SK-N-SH (cell line): ENCODE results near the gene PHYKPL. TPM values are rescaled to one million over a fixed set of nuclear protein-coding genes. Genes with fewer than 3 reads are reported as not detected.

Source experiments
- CTCF ChIA-PET: fragments of 300-600, 350-600 bp; formaldehyde crosslinking; extraction: SDS; loops from one replicate; lab custom pipeline; 2021; lab: Yijun Ruan, JAX
- POLR2A ChIA-PET: fragments of 350-600 bp; sonication (Branson Sonifier 250); formaldehyde crosslinking; extraction: SDS; loops from one replicate; lab custom pipeline; 2020; ENCODE audit warnings: antibody characterized with exemption, inconsistent platforms; lab: Yijun Ruan, JAX
- DNase-seq: peaks from one replicate; pipeline ENCODE4 v3.0.0; 2012
- H2AFZ ChIP-seq: fragments of 200-600 bp; sonication (generic); 2 replicates; pipeline ENCODE4 v1.8.1; 2016; ENCODE audit warnings: antibody characterized with exemption, mild to moderate bottlenecking, low read depth
- H3F3A ChIP-seq: fragments of 200-600 bp; sonication (generic); replicated peaks from 2 replicates; pipeline ENCODE3; 2016; ENCODE audit warnings: antibody characterized with exemption, mild to moderate bottlenecking; ENCODE audit not compliant: insufficient read depth
- H3K27ac ChIP-seq, 2 experiments: fragments of 200-500 bp in 1 of 2; fragments of 200-600 bp in 1 of 2; sonication (Bioruptor generic) in 1 of 2; sonication (generic), shearing (Covaris generic) in 1 of 2; 2 replicates each; pipeline versions ENCODE4 v1.5.1 to v1.6.1; 2014 to 2016; ENCODE audit warnings: low read depth in 2 of 2, inconsistent platforms in 1 of 2, low read length in 1 of 2, mild to moderate bottlenecking in 1 of 2, mixed read lengths in 1 of 2
- H3K27me3 ChIP-seq: fragments of 200-600 bp; sonication (generic), shearing (Covaris generic); 2 replicates; pipeline ENCODE4 v1.6.1; 2016; ENCODE audit warnings: mixed run types; ENCODE audit not compliant: insufficient read depth
- H3K36me3 ChIP-seq, 2 experiments: fragments of 200-500 bp in 1 of 2; fragments of 200-600 bp in 1 of 2; sonication (Bioruptor generic) in 1 of 2; sonication (generic) in 1 of 2; replicated peaks in 1 of 2; 2 replicates each; pipeline versions ENCODE3 to v1.5.1; 2014 to 2016; ENCODE audit warnings: low read length in 1 of 2, mild to moderate bottlenecking in 1 of 2; ENCODE audit not compliant: insufficient read depth in 2 of 2, control insufficient read depth in 1 of 2
- H3K4me1 ChIP-seq, 2 experiments: fragments of 200-500 bp in 1 of 2; fragments of 200-600 bp in 1 of 2; sonication (Bioruptor generic) in 1 of 2; sonication (generic), shearing (Covaris generic) in 1 of 2; 2 replicates each; pipeline versions ENCODE4 v1.5.1 to v1.6.1; 2014 to 2016; ENCODE audit warnings: low read depth in 1 of 2, low read length in 1 of 2, mixed run types in 1 of 2; ENCODE audit not compliant: insufficient read depth in 2 of 2, control insufficient read depth in 1 of 2
- H3K4me2 ChIP-seq: fragments of 200-600 bp; sonication (generic), shearing (Covaris generic); 2 replicates; pipeline ENCODE4 v1.6.1; 2017; ENCODE audit warnings: mixed run types
- H3K4me3 ChIP-seq, 2 experiments: fragments of 200-500 bp in 1 of 2; fragments of 200-600 bp in 1 of 2; sonication (Bioruptor generic) in 1 of 2; sonication (generic), shearing (Covaris generic) in 1 of 2; 2 replicates each; pipeline versions ENCODE4 v1.5.1 to v1.8.1; 2014 to 2016; ENCODE audit warnings: low read depth in 2 of 2, inconsistent platforms in 1 of 2, low read length in 1 of 2, mild to moderate bottlenecking in 1 of 2, mixed read lengths in 1 of 2, moderate library complexity in 1 of 2
- H3K79me2 ChIP-seq: fragments of 200-600 bp; sonication (generic); 2 replicates; pipeline ENCODE4 v1.8.1; 2017; ENCODE audit warnings: mild to moderate bottlenecking; ENCODE audit not compliant: insufficient read depth
- H3K9ac ChIP-seq: fragments of 200-600 bp; sonication (generic); 2 replicates; pipeline ENCODE4 v1.6.1; 2017; ENCODE audit warnings: mixed run types
- H3K9me2 ChIP-seq: fragments of 200-600 bp; sonication (generic); 2 replicates; pipeline ENCODE4 v1.6.1; 2017; ENCODE audit warnings: mixed run types
- H3K9me3 ChIP-seq: fragments of 200-600 bp; sonication (generic); 2 replicates; pipeline ENCODE4 v1.6.1; 2017; ENCODE audit warnings: mixed run types, mild to moderate bottlenecking, moderate library complexity
- H4K20me1 ChIP-seq: fragments of 200-600 bp; sonication (generic); 2 replicates; pipeline ENCODE4 v1.6.1; 2017; ENCODE audit warnings: mild to moderate bottlenecking, mixed run types; ENCODE audit not compliant: insufficient read depth
- ELF1 ChIP-seq: IDR thresholded peaks from 2 replicates; pipeline ENCODE4 v1.4.0; 2012
- EP300 ChIP-seq, 2 experiments: IDR thresholded peaks; 2 replicates each; pipeline versions ENCODE4 v1.4.0 to v1.6.1; 2012; ENCODE audit warnings: borderline replicate concordance in 1 of 2, low read depth in 1 of 2, low read length in 1 of 2
- FOSL2 ChIP-seq: IDR thresholded peaks from 2 replicates; pipeline ENCODE4 v1.4.0; 2012; ENCODE audit warnings: low read depth, mild to moderate bottlenecking, moderate library complexity, borderline replicate concordance
- GATA2 ChIP-seq: sonication (generic); formaldehyde crosslinking; IDR thresholded peaks from 2 replicates; pipeline ENCODE4 v1.5.0; 2020; ENCODE audit warnings: mild to moderate bottlenecking, missing genetic modification reagents
- JUND ChIP-seq: IDR thresholded peaks from 2 replicates; pipeline ENCODE4 v1.4.0; 2012
- NRF1 ChIP-seq: IDR thresholded peaks from 2 replicates; pipeline ENCODE4 v1.6.1; 2012; ENCODE audit warnings: low read depth, mild to moderate bottlenecking, low read length
- POLR2AphosphoS5 ChIP-seq: IDR thresholded peaks from 2 replicates; pipeline ENCODE4 v1.6.1; 2012; ENCODE audit warnings: low read depth, low read length
- RAD21 ChIP-seq: IDR thresholded peaks from 2 replicates; pipeline ENCODE4 v1.6.1; 2012; ENCODE audit warnings: mild to moderate bottlenecking, low read length
- RXRA ChIP-seq: IDR thresholded peaks from 2 replicates; pipeline ENCODE4 v1.4.0; 2012; ENCODE audit warnings: low read depth, mild to moderate bottlenecking, borderline replicate concordance
- SIN3A ChIP-seq: IDR thresholded peaks from 2 replicates; pipeline ENCODE4 v1.6.1; 2012; ENCODE audit warnings: low read depth, mild to moderate bottlenecking, low read length, moderate library complexity, borderline replicate concordance
- SMC3 ChIP-seq: IDR thresholded peaks from 2 replicates; pipeline ENCODE4 v1.6.1; 2012; ENCODE audit warnings: low read depth, low read length, improper control_type of control experiment
- TAF1 ChIP-seq: IDR thresholded peaks from 2 replicates; pipeline ENCODE4 v1.6.1; 2012; ENCODE audit warnings: low read depth, mild to moderate bottlenecking, low read length, moderate library complexity, borderline replicate concordance
- TEAD4 ChIP-seq: IDR thresholded peaks from 2 replicates; pipeline ENCODE4 v1.4.0; 2012; ENCODE audit warnings: mild to moderate bottlenecking, borderline replicate concordance; ENCODE audit not compliant: insufficient read depth
- YY1 ChIP-seq: IDR thresholded peaks from 2 replicates; pipeline ENCODE4 v1.4.0; 2012; ENCODE audit warnings: low read depth, mild to moderate bottlenecking
- WGBS: methylation state at CpG from one replicate; pipeline ENCODE4 v1.1.6; 2017; ENCODE audit warnings: low lambda C conversion rate; 5-methylcytosine and 5-hydroxymethylcytosine counted together
- polyA plus RNA-seq, 3 experiments: library from polyadenylated mRNA; depleted of rRNA; stranded (reverse); fragments of >200 nt; gene quantifications; 2 replicates each; pipeline ENCODE4 v1.2.3, GENCODE V29; 2012
- TF ChIP-seq, protein P1 (sequence below): fragments of 150-350 bp; IDR thresholded peaks from 2 replicates; pipeline ENCODE4 v1.6.1; 2016; ENCODE audit warnings: mild to moderate bottlenecking, low read depth, low read length
- TF ChIP-seq, protein P2 (sequence below): IDR thresholded peaks from 2 replicates; pipeline ENCODE4 v1.4.0; 2012; ENCODE audit warnings: low read depth
- TF ChIP-seq, protein P3 (sequence below): IDR thresholded peaks from 2 replicates; pipeline ENCODE4 v1.6.1; 2012; ENCODE audit warnings: mild to moderate bottlenecking, low read depth, low read length, moderate library complexity
- TF ChIP-seq, protein P4 (sequence below): IDR thresholded peaks from 2 replicates; pipeline ENCODE4; 2012
- TF ChIP-seq, protein P5 (sequence below): IDR thresholded peaks from 2 replicates; pipeline ENCODE4 v1.4.0; 2012; ENCODE audit warnings: low read depth, borderline replicate concordance

Gene PHYKPL
- polyA plus RNA-seq, 1 of the 3 experiments (the other 2 are of a cell fraction) = 46.8 TPM

DNA sequence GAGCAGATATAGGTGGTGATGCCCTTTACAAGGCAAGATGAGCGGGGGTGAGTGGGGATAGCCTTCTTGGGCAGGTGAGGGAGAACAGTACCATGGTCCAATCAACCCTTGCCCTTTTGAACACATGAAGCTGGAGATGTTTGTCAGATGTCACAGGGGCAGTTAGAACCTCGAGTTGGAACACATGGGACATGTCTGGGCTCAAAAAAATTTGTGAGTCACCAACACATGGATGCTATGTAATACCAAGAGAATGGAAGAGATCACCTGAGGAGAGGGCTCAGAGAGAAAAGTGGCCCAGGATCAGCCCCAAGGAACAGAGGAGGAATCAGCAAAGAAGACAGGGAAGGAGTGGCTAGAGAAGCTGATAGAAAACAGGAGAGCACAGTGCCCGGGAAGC lies 4.7 kb downstream of the PHYKPL start:
- Histone ChIP-seq H3K79me2 (peaks cover 28% of the 10 kb centered on the region), H3K4me1 (peaks cover 9 to 23% of the 10 kb centered on the region in 2 experiments; a peak in 2 of 4 replicates), H3K36me3 (peaks cover 7 to 27% of the 10 kb centered on the region in 2 experiments), H3F3A (peaks cover 1% of the 10 kb centered on the region), H3K4me2 (no peak overlapping the region), H3K9me2 (no peaks in the 10 kb centered on the region), H3K9ac (no peak overlapping the region), H3K27me3 (no peaks in the 10 kb centered on the region), H2AFZ (no peak overlapping the region), H4K20me1 (no peaks in the 10 kb centered on the region), H3K4me3 (no peak overlapping the region), H3K9me3 (no peaks in the 10 kb centered on the region), H3K27ac (no peak overlapping the region)
- WGBS = 75% methylated on average over 3 of the region's 3 CpGs
- TF ChIP-seq GATA2 (no peak), JUND (no peak), EP300 (IDR thresholded peaks at IDR 0.05; ENCODE audit: borderline replicate concordance in 1 of 2, low read depth in 1 of 2, low read length in 1 of 2) (no peak), ELF1 (no peak)
- DNase-seq = no peak
- ChIA-PET POLR2A (interaction anchor here (0.8 kb wide), 1 partner anchor 396 kb away, joined by 3 read pairs; no protein-coding TSS in a partner anchor), CTCF (interaction anchor here (0.8 kb wide), 1 partner anchor 363 kb away, joined by 3 read pairs; the partner anchor contains the start of gene COL23A1)

DNA sequence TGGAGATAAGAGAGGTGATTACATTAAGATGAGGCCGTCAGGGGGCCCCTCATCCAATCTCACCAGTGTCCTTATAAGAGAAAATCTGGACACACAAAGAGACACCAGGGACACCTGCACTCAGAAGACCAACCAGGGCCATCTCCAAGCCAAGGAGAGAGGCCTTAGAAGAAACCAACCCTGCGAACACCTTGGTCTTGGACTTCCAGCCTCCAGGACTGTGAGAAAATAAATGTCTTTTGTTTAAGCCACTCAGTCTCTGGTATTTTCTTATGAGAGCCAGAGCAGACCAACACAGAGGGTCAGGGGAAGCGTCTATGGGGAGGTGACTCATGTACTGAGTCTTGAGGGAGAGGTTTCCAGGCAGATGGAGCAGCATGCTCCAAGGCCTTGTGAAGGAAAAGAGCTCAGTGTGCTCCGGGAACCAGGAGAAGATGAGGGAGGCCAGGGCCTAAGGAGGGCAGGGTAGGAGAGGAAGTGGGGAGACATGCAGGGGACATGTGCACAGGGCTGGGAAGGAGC lies 5.4 kb downstream of the PHYKPL start:
- Histone ChIP-seq H3K9ac (no peak overlapping the region), H3K4me3 (no peak overlapping the region), H3K36me3 (peaks cover 7 to 29% of the 10 kb centered on the region in 2 experiments), H3K27ac (no peak overlapping the region), H3K9me3 (no peaks in the 10 kb centered on the region), H4K20me1 (no peaks in the 10 kb centered on the region), H3K9me2 (no peaks in the 10 kb centered on the region)
- TF ChIP-seq, protein P1, sequence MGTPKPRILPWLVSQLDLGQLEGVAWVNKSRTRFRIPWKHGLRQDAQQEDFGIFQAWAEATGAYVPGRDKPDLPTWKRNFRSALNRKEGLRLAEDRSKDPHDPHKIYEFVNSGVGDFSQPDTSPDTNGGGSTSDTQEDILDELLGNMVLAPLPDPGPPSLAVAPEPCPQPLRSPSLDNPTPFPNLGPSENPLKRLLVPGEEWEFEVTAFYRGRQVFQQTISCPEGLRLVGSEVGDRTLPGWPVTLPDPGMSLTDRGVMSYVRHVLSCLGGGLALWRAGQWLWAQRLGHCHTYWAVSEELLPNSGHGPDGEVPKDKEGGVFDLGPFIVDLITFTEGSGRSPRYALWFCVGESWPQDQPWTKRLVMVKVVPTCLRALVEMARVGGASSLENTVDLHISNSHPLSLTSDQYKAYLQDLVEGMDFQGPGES = no peak
- TF ChIP-seq, protein P2, sequence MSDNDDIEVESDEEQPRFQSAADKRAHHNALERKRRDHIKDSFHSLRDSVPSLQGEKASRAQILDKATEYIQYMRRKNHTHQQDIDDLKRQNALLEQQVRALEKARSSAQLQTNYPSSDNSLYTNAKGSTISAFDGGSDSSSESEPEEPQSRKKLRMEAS = no peak
- no peak for TF ChIP-seq RXRA
- no peak for TF ChIP-seq SIN3A
- TF ChIP-seq, protein P3, sequence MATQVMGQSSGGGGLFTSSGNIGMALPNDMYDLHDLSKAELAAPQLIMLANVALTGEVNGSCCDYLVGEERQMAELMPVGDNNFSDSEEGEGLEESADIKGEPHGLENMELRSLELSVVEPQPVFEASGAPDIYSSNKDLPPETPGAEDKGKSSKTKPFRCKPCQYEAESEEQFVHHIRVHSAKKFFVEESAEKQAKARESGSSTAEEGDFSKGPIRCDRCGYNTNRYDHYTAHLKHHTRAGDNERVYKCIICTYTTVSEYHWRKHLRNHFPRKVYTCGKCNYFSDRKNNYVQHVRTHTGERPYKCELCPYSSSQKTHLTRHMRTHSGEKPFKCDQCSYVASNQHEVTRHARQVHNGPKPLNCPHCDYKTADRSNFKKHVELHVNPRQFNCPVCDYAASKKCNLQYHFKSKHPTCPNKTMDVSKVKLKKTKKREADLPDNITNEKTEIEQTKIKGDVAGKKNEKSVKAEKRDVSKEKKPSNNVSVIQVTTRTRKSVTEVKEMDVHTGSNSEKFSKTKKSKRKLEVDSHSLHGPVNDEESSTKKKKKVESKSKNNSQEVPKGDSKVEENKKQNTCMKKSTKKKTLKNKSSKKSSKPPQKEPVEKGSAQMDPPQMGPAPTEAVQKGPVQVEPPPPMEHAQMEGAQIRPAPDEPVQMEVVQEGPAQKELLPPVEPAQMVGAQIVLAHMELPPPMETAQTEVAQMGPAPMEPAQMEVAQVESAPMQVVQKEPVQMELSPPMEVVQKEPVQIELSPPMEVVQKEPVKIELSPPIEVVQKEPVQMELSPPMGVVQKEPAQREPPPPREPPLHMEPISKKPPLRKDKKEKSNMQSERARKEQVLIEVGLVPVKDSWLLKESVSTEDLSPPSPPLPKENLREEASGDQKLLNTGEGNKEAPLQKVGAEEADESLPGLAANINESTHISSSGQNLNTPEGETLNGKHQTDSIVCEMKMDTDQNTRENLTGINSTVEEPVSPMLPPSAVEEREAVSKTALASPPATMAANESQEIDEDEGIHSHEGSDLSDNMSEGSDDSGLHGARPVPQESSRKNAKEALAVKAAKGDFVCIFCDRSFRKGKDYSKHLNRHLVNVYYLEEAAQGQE = no peak
- TF ChIP-seq FOSL2 = no peak
- no peak for TF ChIP-seq SMC3
- TF ChIP-seq, protein P4, sequence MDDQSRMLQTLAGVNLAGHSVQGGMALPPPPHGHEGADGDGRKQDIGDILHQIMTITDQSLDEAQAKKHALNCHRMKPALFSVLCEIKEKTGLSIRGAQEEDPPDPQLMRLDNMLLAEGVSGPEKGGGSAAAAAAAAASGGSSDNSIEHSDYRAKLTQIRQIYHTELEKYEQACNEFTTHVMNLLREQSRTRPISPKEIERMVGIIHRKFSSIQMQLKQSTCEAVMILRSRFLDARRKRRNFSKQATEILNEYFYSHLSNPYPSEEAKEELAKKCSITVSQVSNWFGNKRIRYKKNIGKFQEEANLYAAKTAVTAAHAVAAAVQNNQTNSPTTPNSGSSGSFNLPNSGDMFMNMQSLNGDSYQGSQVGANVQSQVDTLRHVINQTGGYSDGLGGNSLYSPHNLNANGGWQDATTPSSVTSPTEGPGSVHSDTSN = no peak
- TF ChIP-seq RAD21 = no peak
- TF ChIP-seq POLR2AphosphoS5 = no peak
- TF ChIP-seq TAF1 = no peak
- no peak for TF ChIP-seq JUND
- TF ChIP-seq TEAD4 = no peak
- no peak for TF ChIP-seq YY1
- no peak for TF ChIP-seq NRF1
- TF ChIP-seq, protein P5, sequence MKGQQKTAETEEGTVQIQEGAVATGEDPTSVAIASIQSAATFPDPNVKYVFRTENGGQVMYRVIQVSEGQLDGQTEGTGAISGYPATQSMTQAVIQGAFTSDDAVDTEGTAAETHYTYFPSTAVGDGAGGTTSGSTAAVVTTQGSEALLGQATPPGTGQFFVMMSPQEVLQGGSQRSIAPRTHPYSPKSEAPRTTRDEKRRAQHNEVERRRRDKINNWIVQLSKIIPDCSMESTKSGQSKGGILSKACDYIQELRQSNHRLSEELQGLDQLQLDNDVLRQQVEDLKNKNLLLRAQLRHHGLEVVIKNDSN = no peak
- TF ChIP-seq, all 33 proteins: peak for 0
- H3K4me1 ChIP-seq = peaks cover 6 to 21% of the 10 kb centered on the region in 2 experiments; a peak in 2 of 4 replicates
- 85% methylated on average over 4 of the region's 4 CpGs for WGBS
- H3F3A ChIP-seq = no peaks in the 10 kb centered on the region
- H3K4me2 ChIP-seq = no peak overlapping the region
- ChIA-PET CTCF (interaction anchor here (3.6 kb wide), 1 partner anchor 8 kb away, joined by 17 read pairs; no protein-coding TSS in a partner anchor), POLR2A (no interaction called here)
- no peak overlapping the region for H2AFZ ChIP-seq
- peaks cover 28% of the 10 kb centered on the region for H3K79me2 ChIP-seq
- no peak for DNase-seq
- H3K27me3 ChIP-seq = no peaks in the 10 kb centered on the region
